Endothelial cell of umbilical vein (primary cell): ENCODE measurements around the gene JAML. TPM values are rescaled to one million over a fixed set of nuclear protein-coding genes. Genes with fewer than 3 reads are reported as not detected.

ENCODE experiments used
- BruUV-seq: library from RNA; stranded (reverse); fragments of 400-500 nt; replicated peaks from 2 replicates; lab custom pipeline; 2021; lab: Mats Ljungman, UMichigan
- CTCF ChIA-PET: fragments of 300-600, 350-600 bp; sonication (Branson Sonifier 250); formaldehyde crosslinking; loops from one replicate; lab custom pipeline; 2021; ENCODE audit warnings: antibody characterized with exemption, inconsistent platforms; lab: Charles Lee
- POLR2A ChIA-PET: fragments of 300-600, 350-600 bp; sonication (Branson Sonifier 250); formaldehyde crosslinking; loops from one replicate; lab custom pipeline; 2021; ENCODE audit warnings: antibody characterized with exemption, inconsistent platforms; lab: Charles Lee
- DNase-seq: peaks from one replicate; pipeline ENCODE4 v3.0.0-alpha.2; 2011; ENCODE audit warnings: low read depth, low spot score
- FAIRE-seq: peaks from 2 replicates; lab custom pipeline; 2011; peaks lifted over from hg19 to GRCh38; lab: Jason Lieb, UNC
- H2AFZ ChIP-seq: 2 replicates; pipeline ENCODE4 v1.6.0; 2012; ENCODE audit warnings: low read depth, low read length, control low read depth, inconsistent platforms
- H3K27ac ChIP-seq: 2 replicates; pipeline ENCODE4 v1.5.1; 2011; ENCODE audit warnings: low read depth, mild to moderate bottlenecking, control low read depth, low read length, moderate library complexity; ENCODE audit not compliant: insufficient read depth
- H3K27me3 ChIP-seq, 2 experiments: 2 replicates each; pipeline versions ENCODE4 v1.6.0 to v1.6.1; 2011; ENCODE audit warnings: low read length in 2 of 2, mixed read lengths in 1 of 2; ENCODE audit not compliant: control insufficient read depth in 2 of 2, insufficient read depth in 2 of 2
- H3K36me3 ChIP-seq, 2 experiments: 2 replicates in 1 of 2; 3 replicates in 1 of 2; pipeline ENCODE4 v1.5.1; 2011; ENCODE audit warnings: low read length in 2 of 2, mild to moderate bottlenecking in 1 of 2, moderate library complexity in 1 of 2; ENCODE audit not compliant: control insufficient read depth in 2 of 2, insufficient read depth in 2 of 2; ENCODE audit errors: extremely low read depth in 1 of 2
- H3K4me1 ChIP-seq: 3 replicates; pipeline ENCODE4 v1.5.1; 2011; ENCODE audit warnings: mild to moderate bottlenecking, low read length; ENCODE audit not compliant: control insufficient read depth, insufficient read depth; ENCODE audit errors: extremely low read depth
- H3K4me2 ChIP-seq: 2 replicates; pipeline ENCODE4 v1.6.1; 2011; ENCODE audit warnings: low read length, control low read depth, mixed read lengths; ENCODE audit not compliant: insufficient read depth
- H3K4me3 ChIP-seq, 3 experiments: fragments of 200-600 bp in 1 of 3; sonication (generic), shearing (Covaris generic) in 1 of 3; replicated peaks in 1 of 3; 2 replicates each; pipeline ENCODE4 v1.5.1; 2011 to 2016; ENCODE audit warnings: control low read depth in 3 of 3, low read length in 3 of 3, mild to moderate bottlenecking in 2 of 3, inconsistent platforms in 1 of 3, low read depth in 1 of 3, moderate library complexity in 1 of 3; ENCODE audit not compliant: insufficient read depth in 1 of 3
- H3K79me2 ChIP-seq: 2 replicates; pipeline ENCODE4 v1.6.0; 2012; ENCODE audit warnings: low read length, inconsistent platforms; ENCODE audit not compliant: control insufficient read depth, insufficient read depth
- H3K9ac ChIP-seq: replicated peaks from 2 replicates; pipeline ENCODE3; 2011; ENCODE audit warnings: low read length, control low read depth; ENCODE audit not compliant: insufficient read depth; ENCODE audit errors: extremely low read depth
- H3K9me1 ChIP-seq: replicated peaks from 3 replicates; pipeline ENCODE4 v1.6.0; 2011; ENCODE audit warnings: mild to moderate bottlenecking, low read length; ENCODE audit not compliant: control insufficient read depth, insufficient read depth; ENCODE audit errors: extremely low read depth
- H3K9me3 ChIP-seq: replicated peaks from 2 replicates; pipeline ENCODE4 v1.5.1; 2012; ENCODE audit warnings: low read length, inconsistent platforms; ENCODE audit not compliant: control insufficient read depth, insufficient read depth
- H4K20me1 ChIP-seq: replicated peaks from 2 replicates; pipeline ENCODE3; 2011; ENCODE audit warnings: mild to moderate bottlenecking, low read length; ENCODE audit not compliant: control insufficient read depth, insufficient read depth; ENCODE audit errors: extremely low read depth
- CTCF ChIP-seq, 2 donors: IDR thresholded peaks; 1 replicate in 1 of 2; 2 replicates in 1 of 2; pipeline ENCODE4 v1.5.1; 2011; ENCODE audit warnings: low read length in 2 of 2, mild to moderate bottlenecking in 2 of 2, moderate library complexity in 2 of 2, control low read depth in 1 of 2, inconsistent platforms in 1 of 2, low read depth in 1 of 2; ENCODE audit not compliant: insufficient read depth in 1 of 2; ENCODE audit errors: extremely low read depth in 1 of 2
- EZH2 ChIP-seq: IDR thresholded peaks from 2 replicates; pipeline ENCODE4 v1.6.1; 2012; ENCODE audit warnings: borderline replicate concordance, low read depth, mild to moderate bottlenecking, moderate library complexity, low read length, inconsistent platforms; ENCODE audit not compliant: severe bottlenecking
- FOS ChIP-seq: IDR thresholded peaks from 2 replicates; pipeline ENCODE4 v1.6.1; 2011; ENCODE audit warnings: mild to moderate bottlenecking, low read length, moderate library complexity, borderline replicate concordance; ENCODE audit not compliant: insufficient read depth
- GATA2 ChIP-seq: IDR thresholded peaks from 2 replicates; pipeline ENCODE4 v1.7.0; 2011; ENCODE audit warnings: low read depth, mild to moderate bottlenecking, moderate library complexity, mixed read lengths, low read length; ENCODE audit not compliant: insufficient read length, insufficient read depth
- JUN ChIP-seq: IDR thresholded peaks from 2 replicates; pipeline ENCODE4 v1.6.1; 2011; ENCODE audit warnings: borderline replicate concordance, low read depth; ENCODE audit not compliant: insufficient read length, insufficient read depth
- MAX ChIP-seq: IDR thresholded peaks from 2 replicates; pipeline ENCODE4 v1.6.1; 2011; ENCODE audit not compliant: insufficient read depth, insufficient read length
- MYC ChIP-seq: IDR thresholded peaks from one replicate; pipeline ENCODE4 v1.6.1; 2011; ENCODE audit warnings: mild to moderate bottlenecking, low read depth, low read length
- POLR2A ChIP-seq: IDR thresholded peaks from 2 replicates; pipeline ENCODE4 v1.6.1; 2012; ENCODE audit warnings: low read depth, mild to moderate bottlenecking, control low read depth, low read length
- POLR2AphosphoS5 ChIP-seq: IDR thresholded peaks from 2 replicates; pipeline ENCODE4 v1.6.1; 2012; ENCODE audit warnings: low read depth, mild to moderate bottlenecking, control low read depth, low read length, moderate library complexity; ENCODE audit not compliant: insufficient read depth
- dilution Hi-C: fragments of 300-500 bp; cut with MboI; formaldehyde crosslinking; loops from one replicate; pipeline ENCODE4 v1.15.0; 2019; ENCODE audit warnings: low sequenced_read_pairs; ENCODE audit not compliant: extremely low pct_ligation_motif_present
- intact Hi-C: fragments of 100-400 bp; cut with micrococcal nuclease; formaldehyde crosslinking; loops from one replicate; pipeline ENCODE4 v1.10.0; 2022
- polyA plus RNA-seq, 4 experiments: library from polyadenylated mRNA; depleted of rRNA in 3 of 4; stranded (reverse) in 3 of 4; unstranded in 1 of 4; fragments of >200 nt; gene quantifications; 2 replicates each; pipeline versions ENCODE4 v1.2.1 to v1.2.3, GENCODE V29; 2011 to 2012; ENCODE audit warnings: missing spikeins in 1 of 4
- total RNA-seq: library from RNA; stranded (reverse); gene quantifications from 2 replicates; pipeline ENCODE4 v1.2.3, GENCODE V29; 2021

The JAML gene
- total and polyA plus RNA-seq, 2 donors (not counting 3 experiments of a cell fraction or from before 2014, with no cell fraction given), result 0.04 to 0.35 TPM

GRCh38 chr11:118149493-118149892 is 75.3 kb downstream of the JAML start:
- Histone ChIP-seq H3K27me3 (peaks cover 56 to 63% of the 10 kb centered on the region in 2 experiments), H3K9ac (no peak overlapping the region), H3K27ac (no peak overlapping the region), H3K79me2 (no peaks in the 10 kb centered on the region), H2AFZ (no peak overlapping the region), H3K36me3 (no peaks in the 10 kb centered on the region), H3K4me2 (no peak overlapping the region), H3K4me1 (peaks cover 3% of the 10 kb centered on the region), H3K9me1 (no peaks in the 10 kb centered on the region), H4K20me1 (no peaks in the 10 kb centered on the region), H3K4me3 (no peak overlapping the region), H3K9me3 (no peaks in the 10 kb centered on the region)
- TF ChIP-seq CTCF (IDR thresholded peaks at IDR 0.05; ENCODE audit: extremely low read depth in 1 of 2, insufficient read depth in 1 of 2, low read depth in 1 of 2, low read length in 2 of 2) (no peak), MYC (no peak), POLR2AphosphoS5 (no peak), JUN (no peak), EZH2 (no peak), MAX (no peak), GATA2 (no peak), POLR2A (no peak), FOS (no peak)
- DNase-seq (no peak), FAIRE-seq (no peak)
- no TSS peak for BruUV-seq
- dilution Hi-C loops (no loop called here), intact Hi-C loops (no loop called here)
- ChIA-PET POLR2A (no interaction called here), CTCF (interaction anchor here (1.4 to 1.8 kb wide), 2 partner anchors 15 to 22 kb away, joined by 4 to 13 read pairs; no protein-coding TSS in a partner anchor)
